Activated CD8-positive, alpha-beta T cell treated with anti-CD3 and anti-CD28 coated beads for 36 hours (primary cell): ENCODE results near the gene CBFA2T3. TPM values are rescaled to one million over a fixed set of nuclear protein-coding genes. Genes with fewer than 3 reads are reported as not detected.

Source experiments
- ATAC-seq: fragments of 200-7000 bp; cut with Tn5 transposase; one replicate; pipeline ENCODE4 v1.10.0; 2021; ENCODE audit warnings: mild to moderate bottlenecking, moderate library complexity
- CTCF ChIA-PET: fragments of 350-600 bp; sonication (Branson Sonifier 250); formaldehyde crosslinking; loops from one replicate; lab custom pipeline; 2021; ENCODE audit warnings: antibody characterized with exemption; lab: Charles Lee
- POLR2A ChIA-PET: fragments of 350-600 bp; sonication (Branson Sonifier 250); formaldehyde crosslinking; loops from one replicate; lab custom pipeline; 2021; ENCODE audit warnings: antibody characterized with exemption; lab: Charles Lee
- DNase-seq: peaks from one replicate; pipeline ENCODE4 v3.0.0-alpha.2; 2020
- H3K27ac Mint-ChIP-seq: one replicate; pipeline ENCODE4 v1.8.0; 2021; ENCODE audit warnings: mild to moderate bottlenecking, mixed read lengths
- H3K27me3 Mint-ChIP-seq: one replicate; pipeline ENCODE4 v1.8.0; 2021; ENCODE audit warnings: mixed read lengths
- H3K36me3 Mint-ChIP-seq: one replicate; pipeline ENCODE4 v1.8.0; 2021; ENCODE audit warnings: low read depth, mixed read lengths
- H3K4me1 Mint-ChIP-seq: one replicate; pipeline ENCODE4 v1.8.0; 2021; ENCODE audit warnings: low read depth, mixed read lengths
- H3K4me3 Mint-ChIP-seq: one replicate; pipeline ENCODE4 v1.8.0; 2021; ENCODE audit warnings: mild to moderate bottlenecking, moderate library complexity, mixed read lengths
- H3K9me3 Mint-ChIP-seq: one replicate; pipeline ENCODE4 v1.8.0; 2021; ENCODE audit warnings: mixed read lengths
- CTCF ChIP-seq: fragments of 200-600 bp; IDR thresholded peaks from one replicate; pipeline ENCODE4 v1.8.0; 2022; ENCODE audit warnings: antibody characterized with exemption, mild to moderate bottlenecking
- intact Hi-C: fragments of 100-400 bp; cut with micrococcal nuclease; formaldehyde crosslinking; loops from one replicate; pipeline ENCODE4 v1.10.0; 2022
- total RNA-seq, 2 experiments: library from RNA; stranded (reverse); gene quantifications; one replicate each; pipeline ENCODE4 v1.2.3, GENCODE V29; 2021

CBFA2T3 gene
- total RNA-seq, 2 experiments from 2014 or later = 0.14 to 0.34 TPM

- H3K36me3 Mint-ChIP-seq = no peaks in the 10 kb centered on the region
- peaks cover 23% of the 10 kb centered on the region for H3K27me3 Mint-ChIP-seq
- H3K4me1 Mint-ChIP-seq = no peaks in the 10 kb centered on the region
- TF ChIP-seq CTCF = no peak
- DNase-seq (no peak), ATAC-seq (no peak)
- intact Hi-C loops = loop anchor here (10.0 kb wide), 2 partner anchors 149 to 269 kb away; partner anchors contain the start of genes ACSF3 and ZNF778
- H3K9me3 Mint-ChIP-seq = no peaks in the 10 kb centered on the region
- H3K27ac Mint-ChIP-seq = no peak overlapping the region
- ChIA-PET CTCF (no interaction called here), POLR2A (no interaction called here)
- H3K4me3 Mint-ChIP-seq = no peak overlapping the region
Observed at GRCh38 chr16:88945473-88945872, 31.5 kb downstream of the CBFA2T3 start.

DNA sequence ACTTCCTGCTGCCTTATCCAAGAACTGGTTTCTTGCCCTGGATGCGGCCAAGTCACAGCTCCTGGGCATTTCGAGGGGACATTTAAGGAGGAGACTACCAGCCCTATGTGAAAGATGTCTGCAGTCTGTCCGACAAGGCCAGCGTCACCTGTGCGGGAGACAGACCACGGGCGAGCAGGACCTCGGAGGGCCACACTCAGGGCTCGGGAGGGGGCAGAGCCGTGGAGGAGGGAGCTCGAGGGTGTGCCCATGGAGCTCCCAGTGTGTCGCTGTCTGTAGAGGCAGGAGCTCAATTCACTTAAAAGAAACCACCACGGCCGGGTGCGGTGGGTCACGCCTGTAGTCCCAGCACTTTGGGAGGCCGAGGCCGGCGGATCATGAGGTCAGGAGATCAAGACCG lies 33.3 kb downstream of the CBFA2T3 start:
- peaks cover 9% of the 10 kb centered on the region for H3K4me1 Mint-ChIP-seq
- POLR2A ChIA-PET = no interaction called here
- H3K27ac Mint-ChIP-seq = no peak overlapping the region
- ATAC-seq = no peak
- CTCF ChIA-PET = interaction anchor here (1.3 to 1.5 kb wide), 2 partner anchors 11 to 153 kb away, joined by 4 to 5 read pairs; no protein-coding TSS in a partner anchor
- H3K36me3 Mint-ChIP-seq = no peaks in the 10 kb centered on the region
- peaks cover 33% of the 10 kb centered on the region for H3K27me3 Mint-ChIP-seq
- no peak for TF ChIP-seq CTCF
- no peak for DNase-seq
- H3K4me3 Mint-ChIP-seq = no peak overlapping the region
- no peaks in the 10 kb centered on the region for H3K9me3 Mint-ChIP-seq
- intact Hi-C loops = loop anchor here (5.0 to 10.0 kb wide), 3 partner anchors 151 to 271 kb away; partner anchors contain the start of genes ACSF3 and ZNF778

DNA sequence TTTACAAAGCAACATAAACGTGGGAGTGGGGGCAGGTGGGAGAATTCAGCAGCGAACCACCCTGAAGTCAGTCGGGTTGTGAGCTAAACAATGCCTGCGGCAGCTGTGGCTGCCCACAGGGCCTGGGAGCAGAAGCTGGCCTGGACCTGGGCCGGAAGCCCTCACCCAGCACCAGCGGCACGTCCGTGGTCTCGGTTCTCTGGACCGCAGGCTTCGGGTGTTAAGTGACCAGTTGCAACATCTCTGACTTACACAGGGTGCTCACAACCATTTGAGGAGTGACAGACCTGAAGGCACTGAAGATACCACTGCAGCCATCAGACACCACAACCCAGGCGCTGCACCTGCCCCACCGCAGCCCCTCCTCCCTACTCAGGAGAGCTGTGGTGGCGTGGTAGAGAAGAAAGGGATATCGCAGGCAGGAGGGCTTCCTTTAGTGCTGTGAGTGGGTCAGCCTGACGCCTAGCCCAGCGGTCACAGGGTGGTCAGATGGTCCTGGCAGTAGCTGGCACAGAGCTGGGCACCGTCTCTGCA lies 33.8 kb downstream of the CBFA2T3 start:
- no peak overlapping the region for H3K4me3 Mint-ChIP-seq
- H3K27ac Mint-ChIP-seq = no peak overlapping the region
- CTCF ChIA-PET = interaction anchor here (1.0 to 2.2 kb wide), 4 partner anchors 11 to 224 kb away, joined by 3 to 10 read pairs (median 4); no protein-coding TSS in a partner anchor
- DNase-seq (no peak), ATAC-seq (no peak)
- no peaks in the 10 kb centered on the region for H3K9me3 Mint-ChIP-seq
- no peak for TF ChIP-seq CTCF
- POLR2A ChIA-PET = no interaction called here
- H3K4me1 Mint-ChIP-seq = peaks cover 9% of the 10 kb centered on the region
- H3K27me3 Mint-ChIP-seq = peaks cover 38% of the 10 kb centered on the region
- intact Hi-C loops = loop anchor here (5.0 to 10.0 kb wide), 3 partner anchors 152 to 272 kb away; partner anchors contain the start of genes ACSF3 and ZNF778
- H3K36me3 Mint-ChIP-seq = no peaks in the 10 kb centered on the region

- intact Hi-C loops = loop anchor here (5.0 to 10.0 kb wide), 3 partner anchors 153 to 273 kb away; partner anchors contain the start of genes ACSF3 and ZNF778
- H3K4me1 Mint-ChIP-seq = peaks cover 9% of the 10 kb centered on the region
- DNase-seq = peak; percentile 72
- TF ChIP-seq CTCF = peak; percentile 93
- H3K36me3 Mint-ChIP-seq = no peaks in the 10 kb centered on the region
- CTCF ChIA-PET = interaction anchor here (1.0 to 2.2 kb wide), 6 partner anchors 10 to 271 kb away, joined by 3 to 10 read pairs (median 4); no protein-coding TSS in a partner anchor
- H3K27me3 Mint-ChIP-seq = peaks cover 44% of the 10 kb centered on the region
- peak; percentile 70 for ATAC-seq
- peak overlapping the region; percentile 10 for H3K4me3 Mint-ChIP-seq
- no peak overlapping the region for H3K27ac Mint-ChIP-seq
- POLR2A ChIA-PET = no interaction called here
- no peaks in the 10 kb centered on the region for H3K9me3 Mint-ChIP-seq
Observed at GRCh38 chr16:88941913-88942909, 34.8 kb downstream of the CBFA2T3 start.
